Embryonic facial prominence (tissue), 1 donor: ENCODE data around the gene RGS10.
A peak's percentile ranks its signal among the peaks of the same experiment; 100 is the strongest.

Source experiments
- DNase-seq: peaks from one replicate; pipeline ENCODE4 v3.0.0-alpha.2; 2016; ENCODE audit errors: extremely low spot score

RGS10 gene

GRCh38 chr10:119518176-119518575 lies 24.3 kb downstream of the RGS10 start:
- no peak for DNase-seq

- DNase-seq: no peak
These were observed 25.0 kb downstream of the RGS10 start for GRCh38 chr10:119517235-119518141.

- DNase-seq: no peak
These were observed 25.9 kb downstream of the RGS10 start for GRCh38 chr10:119516381-119517234.

GRCh38 chr10:119515511-119516045 lies 26.9 kb downstream of the RGS10 start:
- DNase-seq: no peak

GRCh38 chr10:119514819-119515218 lies 27.7 kb downstream of the RGS10 start:
- DNase-seq: no peak

GRCh38 chr10:119511828-119512515 lies 30.5 kb downstream of the RGS10 start:
- DNase-seq: no peak

- DNase-seq: no peak
These were observed 32.5 kb downstream of the RGS10 start for GRCh38 chr10:119509909-119510451.

GRCh38 chr10:119507115-119507514 lies 35.4 kb downstream of the RGS10 start:
- DNase-seq: no peak

GRCh38 chr10:119505588-119506315 lies 36.8 kb downstream of the RGS10 start:
- DNase-seq: no peak

GRCh38 chr10:119505131-119505551 lies 37.4 kb downstream of the RGS10 start:
- DNase-seq: peak; percentile 42

- no peak for DNase-seq
These were observed 37.9 kb downstream of the RGS10 start for GRCh38 chr10:119504651-119505050.

GRCh38 chr10:119503821-119504220 lies 38.7 kb downstream of the RGS10 start:
- no peak for DNase-seq

GRCh38 chr10:119502618-119503155 lies 39.8 kb downstream of the RGS10 start:
- DNase-seq: no peak

GRCh38 chr10:119502209-119502608 lies 40.3 kb downstream of the RGS10 start:
- DNase-seq: no peak

GRCh38 chr10:119501690-119502089 lies 40.8 kb downstream of the RGS10 start:
- DNase-seq: no peak

- no peak for DNase-seq
These were observed 41.7 kb downstream of the RGS10 start for GRCh38 chr10:119500821-119501220.

- DNase-seq: no peak
These were observed 42.3 kb downstream of the RGS10 start for GRCh38 chr10:119500123-119500795.

GRCh38 chr10:119499677-119500002 lies 42.9 kb downstream of the RGS10 start:
- no peak for DNase-seq

GRCh38 chr10:119498889-119499676 lies 43.4 kb downstream of the RGS10 start:
- no peak for DNase-seq
